H9 (cell line): ENCODE measurements around the gene FAM53B. TPM values are rescaled to one million over a fixed set of nuclear protein-coding genes. Genes with fewer than 3 reads are reported as not detected.

ENCODE experiments used
- DNase-seq: peaks from one replicate; pipeline ENCODE4 v3.0.0-alpha.2; 2017
- H2AFZ ChIP-seq: one replicate; pipeline ENCODE4 v1.6.1; 2013; ENCODE audit warnings: mild to moderate bottlenecking, low read length, control low read depth, moderate library complexity
- H2AK5ac ChIP-seq: 2 replicates; pipeline ENCODE4 v1.6.1; 2013; ENCODE audit warnings: low read length, control low read depth, mixed read lengths; ENCODE audit not compliant: insufficient read length
- H2BK120ac ChIP-seq: one replicate; pipeline ENCODE4 v1.6.1; 2013; ENCODE audit warnings: low read depth, mild to moderate bottlenecking, low read length, control low read depth, inconsistent platforms; ENCODE audit not compliant: poor library complexity, severe bottlenecking
- H2BK12ac ChIP-seq: 2 replicates; pipeline ENCODE4 v1.6.1; 2013; ENCODE audit warnings: low read length, control low read depth, mixed read lengths, low read depth; ENCODE audit not compliant: insufficient read length
- H2BK15ac ChIP-seq: 2 replicates; pipeline ENCODE4 v1.6.1; 2013; ENCODE audit warnings: low read depth, low read length, control low read depth
- H2BK20ac ChIP-seq: one replicate; pipeline ENCODE4 v1.6.1; 2013; ENCODE audit warnings: low read depth, mild to moderate bottlenecking, low read length, control low read depth, inconsistent platforms; ENCODE audit not compliant: poor library complexity, severe bottlenecking
- H2BK5ac ChIP-seq: 2 replicates; pipeline ENCODE4 v1.6.1; 2013; ENCODE audit warnings: low read length, control low read depth, mixed read lengths; ENCODE audit not compliant: insufficient read length
- H3K14ac ChIP-seq: 2 replicates; pipeline ENCODE4 v1.6.1; 2013; ENCODE audit warnings: low read length, control low read depth; ENCODE audit not compliant: insufficient read depth
- H3K18ac ChIP-seq: 2 replicates; pipeline ENCODE4 v1.6.1; 2013; ENCODE audit warnings: low read depth, mild to moderate bottlenecking, mixed read lengths, low read length, control low read depth; ENCODE audit not compliant: insufficient read length
- H3K23ac ChIP-seq: 2 replicates; pipeline ENCODE4 v1.6.1; 2013; ENCODE audit warnings: low read length, control low read depth, mixed read lengths, low read depth; ENCODE audit not compliant: insufficient read length
- H3K23me2 ChIP-seq: 2 replicates; pipeline ENCODE4 v1.6.1; 2013; ENCODE audit warnings: low read depth, mild to moderate bottlenecking, mixed read lengths, low read length, control low read depth; ENCODE audit not compliant: insufficient read length, poor library complexity, severe bottlenecking
- H3K27ac ChIP-seq: 2 replicates; pipeline ENCODE4 v1.5.1; 2013; ENCODE audit warnings: low read length, control low read depth, mixed read lengths, low read depth; ENCODE audit not compliant: insufficient read length
- H3K27me3 ChIP-seq: 2 replicates; pipeline ENCODE4 v1.6.1; 2013; ENCODE audit warnings: low read length, control low read depth, inconsistent platforms; ENCODE audit not compliant: insufficient read depth
- H3K4ac ChIP-seq: 2 replicates; pipeline ENCODE4 v1.6.1; 2013; ENCODE audit warnings: low read depth, mild to moderate bottlenecking, control low read depth, inconsistent platforms, low read length, moderate library complexity
- H3K4me1 ChIP-seq: 2 replicates; pipeline ENCODE4 v1.6.1; 2013; ENCODE audit warnings: low read length, control low read depth, inconsistent platforms; ENCODE audit not compliant: insufficient read depth
- H3K4me2 ChIP-seq: 2 replicates; pipeline ENCODE4 v1.6.1; 2013; ENCODE audit warnings: low read length, control low read depth, mixed read lengths; ENCODE audit not compliant: insufficient read length, insufficient read depth
- H3K56ac ChIP-seq: 2 replicates; pipeline ENCODE4 v1.6.1; 2013; ENCODE audit warnings: low read depth, mild to moderate bottlenecking, mixed read lengths, low read length, control low read depth; ENCODE audit not compliant: insufficient read length
- H3K79me1 ChIP-seq: 2 replicates; pipeline ENCODE4 v1.6.1; 2013; ENCODE audit warnings: low read depth, mild to moderate bottlenecking, moderate library complexity, low read length, control low read depth, inconsistent platforms; ENCODE audit not compliant: insufficient read depth, poor library complexity, severe bottlenecking
- H3K79me2 ChIP-seq: 2 replicates; pipeline ENCODE4 v1.6.1; 2013; ENCODE audit warnings: low read length, control low read depth, inconsistent platforms; ENCODE audit not compliant: insufficient read depth
- H3K9ac ChIP-seq: 2 replicates; pipeline ENCODE4 v1.6.1; 2013; ENCODE audit warnings: low read length, control low read depth, mixed read lengths; ENCODE audit not compliant: insufficient read length; ENCODE audit errors: extremely low read depth
- H3K9me3 ChIP-seq: one replicate; pipeline ENCODE4 v1.6.1; 2013; ENCODE audit warnings: low read depth, low read length, inconsistent platforms; ENCODE audit not compliant: control insufficient read depth
- H3T11ph ChIP-seq: one replicate; pipeline ENCODE4 v1.6.1; 2013; ENCODE audit warnings: mild to moderate bottlenecking, low read length, control low read depth, inconsistent platforms
- H4K20me1 ChIP-seq: one replicate; pipeline ENCODE4 v1.6.1; 2013; ENCODE audit not compliant: control insufficient read depth, insufficient read length, insufficient read depth
- H4K5ac ChIP-seq: 2 replicates; pipeline ENCODE4 v1.6.1; 2013; ENCODE audit warnings: low read depth, mild to moderate bottlenecking, mixed read lengths, low read length, control low read depth; ENCODE audit not compliant: insufficient read length
- H4K8ac ChIP-seq: replicated peaks from 2 replicates; pipeline ENCODE4 v1.6.1; 2013; ENCODE audit warnings: low read length, control low read depth, mixed read lengths, low read depth; ENCODE audit not compliant: insufficient read length
- H4K91ac ChIP-seq: 2 replicates; pipeline ENCODE4 v1.6.1; 2013; ENCODE audit warnings: low read depth, mild to moderate bottlenecking, moderate library complexity, mixed read lengths, low read length, control low read depth; ENCODE audit not compliant: insufficient read length
- H3K27ac Mint-ChIP-seq, 3 experiments: 2 replicates in 2 of 3; 3 replicates in 1 of 3; pipeline ENCODE4 v1.8.0; 2020 to 2021; ENCODE audit warnings: mixed read lengths in 3 of 3, mild to moderate bottlenecking in 1 of 3, moderate library complexity in 1 of 3
- H3K27me3 Mint-ChIP-seq: 2 replicates; pipeline ENCODE4 v1.8.0; 2021; ENCODE audit warnings: low read depth, mild to moderate bottlenecking, moderate library complexity, mixed read lengths
- H3K36me3 Mint-ChIP-seq, 3 experiments: 2 replicates in 2 of 3; 3 replicates in 1 of 3; pipeline ENCODE4 v1.8.0; 2020 to 2021; ENCODE audit warnings: low read depth in 3 of 3, mixed read lengths in 3 of 3; ENCODE audit not compliant: insufficient read depth in 1 of 3
- H3K4me1 Mint-ChIP-seq, 2 experiments: 2 replicates each; pipeline ENCODE4 v1.8.0; 2020; ENCODE audit warnings: mixed read lengths in 2 of 2
- H3K4me3 Mint-ChIP-seq, 2 experiments: 2 replicates in 1 of 2; 3 replicates in 1 of 2; pipeline ENCODE4 v1.8.0; 2020 to 2021; ENCODE audit warnings: mild to moderate bottlenecking in 2 of 2, mixed read lengths in 2 of 2, moderate library complexity in 1 of 2
- H3K9me3 Mint-ChIP-seq, 2 experiments: 2 replicates in 1 of 2; 3 replicates in 1 of 2; pipeline ENCODE4 v1.8.0; 2020; ENCODE audit warnings: mild to moderate bottlenecking in 2 of 2, mixed read lengths in 2 of 2, moderate library complexity in 1 of 2
- CTCF ChIP-seq: fragments of 200-600 bp; sonication (generic); conservative IDR thresholded peaks from 3 replicates; pipeline ENCODE4 v1.8.0; 2021; ENCODE audit warnings: antibody characterized with exemption, mild to moderate bottlenecking
- WGBS: extraction: QIAGEN DNeasy Blood & Tissue Kit; methylation state at CpG from one replicate; pipeline ENCODE4 v1.1.7; 2013; ENCODE audit warnings: missing lambda C conversion rate, low lambda C conversion rate, mixed read lengths; ENCODE audit not compliant: insufficient read length; ENCODE audit errors: extremely low coverage; 5-methylcytosine and 5-hydroxymethylcytosine counted together
- total RNA-seq: library from RNA; stranded (reverse); gene quantifications from 2 replicates; pipeline ENCODE4 v1.2.1, GENCODE V29; 2021

FAM53B gene
- total RNA-seq, 1 experiment from 2014 or later, result 11.5 TPM

DNA sequence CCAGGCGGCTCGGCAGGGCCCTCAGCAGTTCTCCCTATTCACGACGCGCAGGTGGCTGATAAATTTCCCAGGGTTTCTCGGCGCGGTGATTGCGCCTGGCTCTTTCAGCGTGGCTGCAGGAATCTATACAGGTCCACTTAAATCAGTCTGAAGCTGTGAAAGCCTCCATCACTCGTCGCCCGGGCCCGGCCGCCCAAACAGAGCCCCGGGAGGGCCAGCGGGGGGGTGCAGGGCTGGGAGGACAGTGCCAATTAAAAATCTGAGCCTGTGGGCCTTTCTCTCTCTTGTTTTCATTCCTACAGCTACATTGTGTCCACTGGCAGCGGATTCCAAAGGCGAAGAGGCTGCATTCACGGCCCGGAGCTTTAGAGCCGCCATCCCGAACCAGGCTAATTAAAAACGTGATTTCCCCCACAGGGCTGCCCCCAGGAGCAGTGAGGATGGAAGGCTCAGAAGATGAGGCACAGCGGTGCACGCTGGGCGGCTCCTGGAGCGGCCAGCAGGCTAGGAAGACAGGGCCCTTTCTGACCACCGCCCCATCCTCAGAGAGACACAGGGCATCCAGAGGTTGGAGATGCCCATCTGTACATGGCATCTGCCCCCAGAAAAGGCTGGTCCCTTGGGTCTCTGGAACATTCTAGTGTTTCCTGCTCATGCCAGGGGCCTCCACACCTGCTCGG is 100.7 kb downstream of the FAM53B start:
- no peak overlapping the region for H3K18ac ChIP-seq
- H3K14ac ChIP-seq, result no peak overlapping the region
- peaks cover 7 to 16% of the 10 kb centered on the region in 2 experiments for H3K4me1 Mint-ChIP-seq
- WGBS, result no CpG with 5 or more reads among the region's 30 CpGs
- H3T11ph ChIP-seq, result no peak overlapping the region
- H3K4me1 ChIP-seq, result no peaks in the 10 kb centered on the region; the same call in 1 of the 2 replicates
- no peak overlapping the region for H2BK15ac ChIP-seq
- H3K9me3 Mint-ChIP-seq, result no peaks in the 10 kb centered on the region
- no peak overlapping the region for H2BK120ac ChIP-seq
- H2BK12ac ChIP-seq, result no peak overlapping the region
- H2BK20ac ChIP-seq, result no peak overlapping the region
- H3K27ac Mint-ChIP-seq, result peak overlapping the region in 1 of 3 experiments; percentile 34; a peak in 1 of 7 replicates
- no peak overlapping the region for H3K4me2 ChIP-seq
- H3K23me2 ChIP-seq, result no peaks in the 10 kb centered on the region
- no peak overlapping the region for H3K23ac ChIP-seq
- no peak overlapping the region for H2AK5ac ChIP-seq
- peaks cover 0 to 2% (median 0%) of the 10 kb centered on the region in 3 experiments; a peak in 1 of 7 replicates for H3K36me3 Mint-ChIP-seq
- H4K91ac ChIP-seq, result no peak overlapping the region
- TF ChIP-seq CTCF, result no peak
- no peak overlapping the region for H3K27ac ChIP-seq
- H3K9me3 ChIP-seq, result no peaks in the 10 kb centered on the region
- H3K4ac ChIP-seq, result no peak overlapping the region
- H2BK5ac ChIP-seq, result no peak overlapping the region
- 0 out of 2 replicates have a peak, but pooled peaks cover 3% of the 10 kb centered on the region for H3K79me2 ChIP-seq
- H3K4me3 Mint-ChIP-seq, result no peak overlapping the region
- H2AFZ ChIP-seq, result no peak overlapping the region
- no peaks in the 10 kb centered on the region for H3K27me3 ChIP-seq
- no peaks in the 10 kb centered on the region for H3K27me3 Mint-ChIP-seq
- H4K8ac ChIP-seq, result no peak overlapping the region
- H4K20me1 ChIP-seq, result no peaks in the 10 kb centered on the region
- H3K56ac ChIP-seq, result no peak overlapping the region
- no peak overlapping the region for H3K9ac ChIP-seq
- DNase-seq, result no peak
- no peaks in the 10 kb centered on the region for H3K79me1 ChIP-seq
- H4K5ac ChIP-seq, result no peak overlapping the region
